ENCODE data around the gene IPO13.

The IPO13 gene

DNA sequence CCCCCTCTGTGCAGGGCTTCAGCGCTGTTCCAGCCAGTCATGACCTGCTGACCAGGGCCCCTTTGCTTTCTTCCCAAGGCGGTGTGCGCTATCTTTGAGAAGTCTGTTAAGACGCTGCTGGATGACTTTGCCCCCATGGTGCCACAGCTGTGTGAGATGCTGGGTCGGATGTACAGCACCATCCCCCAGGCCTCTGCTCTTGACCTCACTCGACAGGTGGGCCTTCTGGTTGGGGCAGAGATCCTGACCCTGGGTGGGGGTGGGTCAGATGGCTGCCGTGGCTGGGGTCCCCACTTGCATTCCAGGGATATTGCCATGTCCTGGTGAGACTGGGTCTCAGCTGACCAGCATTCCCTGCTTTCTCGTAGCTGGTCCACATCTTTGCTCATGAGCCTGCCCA, 14.0 kb downstream of the IPO13 start:
- Histone ChIP-seq H3K27ac (no peak overlapping the region), H3K4me3 (no peak overlapping the region)
- DNase-seq (ENCODE audit: low spot score), result no peak
- TF ChIP-seq, protein P1, sequence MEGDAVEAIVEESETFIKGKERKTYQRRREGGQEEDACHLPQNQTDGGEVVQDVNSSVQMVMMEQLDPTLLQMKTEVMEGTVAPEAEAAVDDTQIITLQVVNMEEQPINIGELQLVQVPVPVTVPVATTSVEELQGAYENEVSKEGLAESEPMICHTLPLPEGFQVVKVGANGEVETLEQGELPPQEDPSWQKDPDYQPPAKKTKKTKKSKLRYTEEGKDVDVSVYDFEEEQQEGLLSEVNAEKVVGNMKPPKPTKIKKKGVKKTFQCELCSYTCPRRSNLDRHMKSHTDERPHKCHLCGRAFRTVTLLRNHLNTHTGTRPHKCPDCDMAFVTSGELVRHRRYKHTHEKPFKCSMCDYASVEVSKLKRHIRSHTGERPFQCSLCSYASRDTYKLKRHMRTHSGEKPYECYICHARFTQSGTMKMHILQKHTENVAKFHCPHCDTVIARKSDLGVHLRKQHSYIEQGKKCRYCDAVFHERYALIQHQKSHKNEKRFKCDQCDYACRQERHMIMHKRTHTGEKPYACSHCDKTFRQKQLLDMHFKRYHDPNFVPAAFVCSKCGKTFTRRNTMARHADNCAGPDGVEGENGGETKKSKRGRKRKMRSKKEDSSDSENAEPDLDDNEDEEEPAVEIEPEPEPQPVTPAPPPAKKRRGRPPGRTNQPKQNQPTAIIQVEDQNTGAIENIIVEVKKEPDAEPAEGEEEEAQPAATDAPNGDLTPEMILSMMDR (IDR thresholded peaks at IDR 0.05), result no peak

DNA sequence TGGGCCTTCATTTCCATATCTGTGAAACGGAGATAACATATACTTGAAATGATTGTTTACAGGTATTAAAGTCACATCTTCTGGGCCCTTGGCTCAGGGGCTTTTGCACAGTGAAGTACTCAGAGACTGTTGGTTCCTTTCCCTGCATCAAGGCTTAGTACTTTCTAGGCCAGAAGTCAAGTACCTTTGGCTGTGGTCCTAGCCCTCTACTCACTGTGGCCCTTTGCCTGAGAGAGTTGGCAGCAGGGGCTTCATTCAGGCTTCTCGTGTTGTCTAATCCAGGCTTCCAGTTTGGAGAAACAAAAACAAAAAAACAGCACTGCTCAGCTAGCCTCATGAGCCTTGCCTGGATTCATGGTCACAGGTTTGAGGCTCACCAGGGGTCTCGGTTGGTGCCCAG, 14.9 kb downstream of the IPO13 start:
- no peak for DNase-seq (ENCODE audit: low spot score)
- TF ChIP-seq, protein P1 (IDR thresholded peaks at IDR 0.05), result no peak
- Histone ChIP-seq H3K4me3 (no peak overlapping the region), H3K27ac (no peak overlapping the region)

DNA sequence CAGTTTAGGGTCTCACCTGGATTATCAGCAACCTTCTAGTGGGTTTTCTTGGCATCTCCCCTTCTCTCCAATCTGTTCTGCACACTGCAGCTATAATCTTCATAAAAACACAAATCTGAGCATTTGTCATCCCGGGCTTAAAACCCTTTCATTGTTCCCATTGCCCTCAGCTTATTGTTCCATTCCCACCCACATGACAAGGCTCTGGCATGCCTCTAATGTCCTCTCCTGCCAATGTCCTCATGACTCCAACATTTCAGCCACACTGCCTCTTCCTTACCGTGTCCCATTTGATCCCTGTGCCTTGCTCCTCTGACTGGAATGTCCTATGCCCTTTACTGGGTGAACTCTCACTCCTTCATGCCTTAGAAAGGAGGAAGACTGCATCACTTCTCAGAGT, 15.6 kb downstream of the IPO13 start:
- H3K27ac ChIP-seq, result no peak overlapping the region
- TF ChIP-seq, protein P1 (IDR thresholded peaks at IDR 0.05), result no peak
- H3K4me3 ChIP-seq, result no peak overlapping the region
- DNase-seq (ENCODE audit: low spot score), result no peak

DNA sequence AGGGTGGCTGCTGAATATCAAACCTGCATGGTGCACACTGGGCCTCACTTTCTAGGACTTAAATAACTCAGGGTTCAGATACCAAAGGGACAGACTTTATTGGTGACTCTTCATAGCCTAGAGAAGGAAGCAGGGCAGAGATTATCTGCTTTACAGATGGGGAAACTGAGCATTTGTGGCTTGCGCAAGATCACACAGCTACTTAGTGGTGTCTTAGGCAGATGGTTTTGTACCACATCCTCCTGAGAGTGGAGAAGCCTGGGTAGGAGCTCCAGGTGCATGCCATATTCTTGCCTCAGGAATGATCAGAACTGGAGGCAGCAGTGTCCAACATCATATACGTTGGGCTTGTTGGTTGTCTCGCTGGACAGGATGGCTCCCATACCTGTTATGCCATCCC, 16.3 kb downstream of the IPO13 start:
- DNase-seq (ENCODE audit: low spot score), result no peak
- TF ChIP-seq, protein P1 (IDR thresholded peaks at IDR 0.05), result no peak
- Histone ChIP-seq H3K4me3 (no peak overlapping the region), H3K27ac (no peak overlapping the region)

DNA sequence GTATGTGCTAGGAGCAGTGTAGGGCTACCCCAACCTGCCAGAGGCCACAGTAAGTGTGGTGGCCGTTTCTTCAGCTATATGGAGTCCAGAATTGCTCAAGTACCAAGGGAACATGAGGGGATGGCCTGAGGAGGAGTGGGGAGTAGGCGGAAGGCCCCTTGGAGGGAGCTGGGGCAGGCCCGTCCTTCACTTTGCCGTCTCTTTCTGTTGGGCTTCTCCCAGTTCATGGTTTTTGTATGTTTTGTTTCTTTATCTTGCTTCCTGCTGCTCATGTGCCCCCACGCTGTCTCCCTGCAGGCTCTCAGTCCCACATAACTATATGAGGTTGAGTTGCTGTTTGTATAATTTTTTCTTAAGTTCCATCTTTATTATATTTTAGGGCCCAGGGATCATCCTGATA, 17.1 kb downstream of the IPO13 start:
- H3K27ac ChIP-seq, result no peak overlapping the region
- no peak for DNase-seq (ENCODE audit: low spot score)
- TF ChIP-seq, protein P1 (IDR thresholded peaks at IDR 0.05), result no peak
- no peak overlapping the region for H3K4me3 ChIP-seq

DNA sequence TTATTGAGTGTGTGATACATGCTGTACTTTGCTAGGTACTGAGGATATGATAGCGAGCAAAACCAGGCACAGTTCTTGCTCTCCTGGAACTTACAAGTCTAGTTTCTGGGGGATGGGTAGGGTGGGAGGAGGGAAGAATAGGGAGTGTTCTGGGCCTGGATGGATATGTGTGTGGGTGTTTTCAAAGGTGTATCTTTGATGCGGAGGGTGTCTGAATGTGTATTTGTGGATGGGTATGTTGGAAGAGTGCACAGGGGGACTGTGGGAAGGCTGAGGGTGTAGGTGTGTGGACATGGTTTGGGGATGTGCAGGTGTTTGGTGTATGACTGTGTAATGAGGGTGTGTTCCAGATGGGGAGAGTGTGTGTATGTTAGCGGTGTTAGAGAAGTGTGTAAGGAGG, 18.6 kb downstream of the IPO13 start:
- TF ChIP-seq, protein P1 (IDR thresholded peaks at IDR 0.05), result no peak
- Histone ChIP-seq H3K27ac (no peak overlapping the region), H3K4me3 (no peak overlapping the region)
- DNase-seq (ENCODE audit: low spot score), result no peak

DNA sequence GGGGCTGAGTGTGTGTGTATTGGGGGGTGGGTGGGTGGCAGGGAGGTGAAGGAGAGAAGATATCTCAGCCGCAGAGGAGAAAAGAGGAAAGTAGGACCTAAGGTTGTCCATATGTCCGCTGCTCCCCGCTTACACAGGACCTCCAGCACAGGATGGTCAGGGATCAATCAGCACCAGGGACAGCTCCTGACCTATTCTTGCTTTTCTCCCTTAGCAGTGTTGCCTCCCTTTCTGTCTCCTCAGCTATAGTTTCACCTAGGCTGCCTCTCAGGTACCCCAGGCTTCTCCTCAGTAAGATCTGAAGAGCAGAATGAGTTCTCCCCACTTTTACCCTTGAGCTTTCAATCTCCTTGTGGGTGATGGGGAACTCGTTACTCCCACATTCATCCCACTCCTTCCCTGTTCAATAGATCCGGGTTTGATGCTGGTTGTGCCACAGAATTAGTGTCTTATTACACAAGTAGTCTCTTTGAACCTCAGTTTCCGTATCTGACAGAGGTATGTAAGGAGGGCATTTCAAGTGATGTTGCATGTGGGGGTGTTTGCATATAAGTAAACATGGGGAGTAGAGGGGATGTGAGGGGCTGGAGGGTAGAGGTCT, 21.7 kb downstream of the IPO13 start:
- Histone ChIP-seq H3K27ac (no peak overlapping the region), H3K4me3 (no peak overlapping the region)
- TF ChIP-seq, protein P1 (IDR thresholded peaks at IDR 0.05), result no peak
- DNase-seq (ENCODE audit: low spot score), result no peak

Data from coronary artery (tissue), 2 donors.